ENCODE results near the gene BBIP1. TPM values are rescaled to one million over a fixed set of nuclear protein-coding genes. Genes with fewer than 3 reads are reported as not detected.

Gene BBIP1
- total and polyA plus RNA-seq, 10 of the 15 experiments (the other 5 are each of a cell fraction or from before 2014, with no cell fraction given), result 13.8 to 40.8 (median 31.3) TPM

- Histone ChIP-seq H3K9ac (ENCODE audit: control insufficient read depth, insufficient read depth, low read length) (peak overlapping the region; percentile 3; the same call in 1 of the 2 replicates), H3K4me1 (ENCODE audit: control insufficient read depth, insufficient read depth, low read length) (peaks cover 67% of the 10 kb centered on the region), H4K20me1 (ENCODE audit: control insufficient read depth, insufficient read depth) (no peaks in the 10 kb centered on the region), H2AFZ (ENCODE audit: control insufficient read depth, low read depth, low read length) (peak overlapping the region; percentile 45), H3K27me3 (replicated peaks in 1 of 2; ENCODE audit: control insufficient read depth in 2 of 2, insufficient read depth in 2 of 2, low read length in 1 of 2) (no peaks in the 10 kb centered on the region), H3K27ac (ENCODE audit: control insufficient read depth, insufficient read depth) (peak overlapping the region; percentile 98), H3K36me3 (ENCODE audit: control insufficient read depth in 2 of 2, insufficient read depth in 2 of 2, low read length in 1 of 2) (no peaks in the 10 kb centered on the region), H3K4me3 (no peak overlapping the region), H3K4me2 (ENCODE audit: control insufficient read depth, insufficient read depth) (peak overlapping the region; percentile 39), H3K79me2 (ENCODE audit: control insufficient read depth, insufficient read depth, low read length) (no peaks in the 10 kb centered on the region; the same call in 1 of the 2 replicates), H3K9me3 (replicated peaks; ENCODE audit: control insufficient read depth, insufficient read depth, low read length) (peaks cover 2% of the 10 kb centered on the region; the same call in 1 of the 3 replicates)
- ChIA-PET RAD21 (ENCODE audit: unreplicated experiment) (interaction anchor here (0.7 to 5.2 kb wide), 25 partner anchors 9 to 285 kb away, joined by 3 to 135 read pairs (median 6); partner anchors contain the start of genes BBIP1 and PDCD4), CTCF (interaction anchor here (0.8 to 5.4 kb wide), 9 partner anchors 8 to 186 kb away, joined by 3 to 68 read pairs (median 3); no protein-coding TSS in a partner anchor), SMC1A (ENCODE audit: uncharacterized antibody, unreplicated experiment) (interaction anchor here (0.9 to 6.8 kb wide), 23 partner anchors 8 to 112 kb away, joined by 3 to 188 read pairs (median 9); partner anchors contain the start of gene PDCD4), POLR2A (interaction anchor here (0.6 to 6.7 kb wide), 16 partner anchors 8 to 461 kb away, joined by 3 to 145 read pairs (median 6); partner anchors contain the start of genes BBIP1, PDCD4 and SHOC2)
- intact Hi-C loops (cut with micrococcal nuclease; ENCODE audit: unreplicated experiment), result no loop called here
- WGBS (ENCODE audit: insufficient coverage, insufficient replicate concordance, low lambda C conversion rate, missing lambda C conversion rate), result 100% methylated on average over 1 of the region's 1 CpG
- DNase-seq (ENCODE audit: low read depth, low spot score) (no peak), FAIRE-seq (no peak), ATAC-seq (no peak)
- BruUV-seq (replicated peaks), result no TSS peak
- TF ChIP-seq, protein P1, sequence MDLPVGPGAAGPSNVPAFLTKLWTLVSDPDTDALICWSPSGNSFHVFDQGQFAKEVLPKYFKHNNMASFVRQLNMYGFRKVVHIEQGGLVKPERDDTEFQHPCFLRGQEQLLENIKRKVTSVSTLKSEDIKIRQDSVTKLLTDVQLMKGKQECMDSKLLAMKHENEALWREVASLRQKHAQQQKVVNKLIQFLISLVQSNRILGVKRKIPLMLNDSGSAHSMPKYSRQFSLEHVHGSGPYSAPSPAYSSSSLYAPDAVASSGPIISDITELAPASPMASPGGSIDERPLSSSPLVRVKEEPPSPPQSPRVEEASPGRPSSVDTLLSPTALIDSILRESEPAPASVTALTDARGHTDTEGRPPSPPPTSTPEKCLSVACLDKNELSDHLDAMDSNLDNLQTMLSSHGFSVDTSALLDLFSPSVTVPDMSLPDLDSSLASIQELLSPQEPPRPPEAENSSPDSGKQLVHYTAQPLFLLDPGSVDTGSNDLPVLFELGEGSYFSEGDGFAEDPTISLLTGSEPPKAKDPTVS (IDR thresholded peaks at IDR 0.05; ENCODE audit: low read depth, low read length), result no peak
- 0 out of 2 replicates have a peak, but pooled peaks have one; percentile 5 for TF ChIP-seq ZNF384 (IDR thresholded peaks at IDR 0.05; ENCODE audit: borderline replicate concordance, low read depth, low read length)
- in situ Hi-C loops (cut with MboI), result no loop called here
Measured at GRCh38 chr10:110858297-110858934, 60.6 kb downstream of the BBIP1 start.

Measured in GM12878 (cell line).